ENCODE data around the gene PWWP2A.

Gene PWWP2A

DNA sequence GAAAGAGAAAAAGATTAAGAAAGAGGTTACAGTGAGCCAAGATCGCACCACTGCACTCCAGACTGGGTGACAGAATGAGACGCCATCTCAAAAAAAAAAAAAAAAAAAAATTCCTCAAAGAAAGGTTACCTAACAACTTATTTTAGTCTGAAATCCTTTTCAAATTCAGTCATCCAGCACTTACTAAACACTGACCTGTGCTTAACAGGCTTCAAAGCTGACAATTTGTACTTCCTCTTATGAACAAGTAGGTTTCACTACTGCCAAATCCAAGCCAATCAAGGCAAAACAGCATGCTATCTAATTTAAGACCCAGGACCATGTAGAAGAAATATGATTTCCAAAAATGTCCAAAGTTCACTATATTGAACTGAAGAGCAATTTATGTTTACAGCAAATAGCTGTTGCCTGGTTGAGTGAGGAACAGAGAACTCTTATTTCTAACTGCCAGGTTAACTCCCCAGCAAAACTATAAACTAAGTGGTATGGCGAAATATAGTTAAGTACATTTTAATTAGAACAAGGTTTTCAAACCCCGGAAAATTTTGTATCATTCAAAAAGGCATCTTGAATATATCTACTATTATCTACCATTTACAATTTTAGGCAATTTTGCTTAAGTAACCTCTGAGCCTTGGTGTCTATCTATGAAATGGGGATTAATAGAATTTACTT, 13.4 kb downstream of the PWWP2A start:
- Mint-ChIP-seq H3K4me1 (ENCODE audit: low read depth in 2 of 2) (peaks cover 13 to 24% of the 10 kb centered on the region in 2 donors), H3K27me3 (no peaks in the 10 kb centered on the region), H3K4me3 (no peak overlapping the region), H3K9me3 (no peaks in the 10 kb centered on the region), H3K27ac (peak overlapping the region; percentile 20 to 65), H3K36me3 (ENCODE audit: insufficient read depth) (peaks cover 60% of the 10 kb centered on the region)
- DNase-seq (no peak), ATAC-seq (replicated peaks) (no peak)

DNA sequence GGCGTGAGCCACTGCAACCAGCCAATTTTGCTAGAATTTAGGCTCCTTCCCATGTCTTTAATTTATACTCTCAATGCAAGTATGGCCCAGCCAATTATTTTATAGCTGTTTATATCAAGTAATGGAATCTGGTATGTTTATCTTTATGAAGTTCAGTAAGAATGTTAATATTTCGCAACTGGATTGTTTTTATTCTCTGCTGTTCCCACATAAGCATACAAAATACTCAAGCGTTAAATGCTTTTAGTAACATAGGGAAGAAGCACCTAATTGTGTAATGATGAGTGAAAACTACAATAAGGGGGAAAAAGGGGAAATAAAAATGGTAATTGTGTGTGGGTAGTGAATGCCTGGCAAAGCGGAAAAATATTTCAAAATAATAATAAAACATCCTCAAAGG, 21.3 kb downstream of the PWWP2A start:
- no peak overlapping the region for H3K4me3 Mint-ChIP-seq
- DNase-seq (no peak), ATAC-seq (replicated peaks) (no peak)
- peaks cover 35% of the 10 kb centered on the region for H3K36me3 Mint-ChIP-seq (ENCODE audit: insufficient read depth)
- no peaks in the 10 kb centered on the region for H3K27me3 Mint-ChIP-seq
- peak overlapping the region in 1 of 2 donors; percentile 23 for H3K27ac Mint-ChIP-seq
- H3K4me1 Mint-ChIP-seq (ENCODE audit: low read depth in 2 of 2) = peaks cover 5 to 6% of the 10 kb centered on the region in 2 donors
- no peaks in the 10 kb centered on the region for H3K9me3 Mint-ChIP-seq

DNA sequence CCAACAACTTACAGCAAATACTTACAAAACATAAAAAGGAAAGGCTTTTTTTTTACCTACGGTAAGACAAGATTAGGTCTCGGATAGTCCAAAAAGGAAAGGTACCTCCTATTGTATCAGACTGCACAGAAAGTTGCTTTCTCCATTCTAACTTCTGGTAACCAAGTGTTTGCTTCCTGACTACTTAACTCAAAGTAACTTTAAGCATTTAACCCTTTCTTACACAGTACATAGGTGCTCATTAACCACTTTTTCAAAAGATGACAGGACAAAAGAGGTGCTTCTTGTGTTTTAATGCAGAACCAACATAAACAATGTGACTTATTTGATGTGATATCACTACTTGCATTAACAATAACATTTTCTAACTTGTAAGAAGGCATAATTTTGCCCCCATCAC, 23.1 kb downstream of the PWWP2A start:
- H3K4me1 Mint-ChIP-seq (ENCODE audit: low read depth in 2 of 2) = peaks cover 3 to 5% of the 10 kb centered on the region in 2 donors

DNA sequence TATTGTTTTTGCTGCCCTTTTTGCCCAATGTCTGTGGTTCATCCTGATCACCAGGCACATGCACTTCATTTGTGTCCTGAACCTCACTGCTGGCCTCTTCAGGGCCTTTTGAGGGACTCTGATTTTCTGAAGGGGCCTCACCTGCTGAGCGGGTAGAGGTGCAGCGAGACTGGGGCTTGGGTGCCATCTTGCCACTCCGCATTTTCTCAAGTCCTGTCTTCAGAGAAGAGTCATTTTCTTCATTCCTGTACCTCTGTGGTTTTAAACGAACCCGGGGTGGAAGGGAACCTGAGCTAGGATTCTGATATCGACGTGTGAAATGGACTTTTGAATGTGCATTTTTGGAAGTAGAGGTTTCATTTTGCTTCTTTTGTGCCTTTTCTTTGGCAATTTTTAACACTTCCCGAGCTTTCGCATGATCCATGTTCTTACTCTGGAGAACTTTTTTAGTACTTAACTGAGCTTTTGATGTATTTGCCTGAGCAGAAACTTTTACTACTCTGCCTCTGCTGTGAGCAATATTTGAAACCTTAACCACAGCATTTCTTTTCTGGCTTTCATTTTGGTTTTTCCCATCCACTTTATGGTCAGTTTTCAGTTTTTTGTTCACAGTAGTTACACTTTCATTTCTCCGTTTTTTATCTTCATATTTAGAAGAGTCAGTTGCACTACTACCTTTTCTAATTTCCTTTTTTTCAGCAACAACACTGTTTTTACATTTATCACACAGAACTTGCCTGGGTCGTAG, 26.1 kb downstream of the PWWP2A start:
- no peak overlapping the region for H3K4me3 Mint-ChIP-seq
- H3K27ac Mint-ChIP-seq = no peak overlapping the region
- ATAC-seq (replicated peaks) (no peak), DNase-seq (no peak)
- H3K36me3 Mint-ChIP-seq (ENCODE audit: insufficient read depth) = peaks cover 49% of the 10 kb centered on the region
- H3K27me3 Mint-ChIP-seq = no peaks in the 10 kb centered on the region
- H3K4me1 Mint-ChIP-seq (ENCODE audit: low read depth in 2 of 2) = peaks cover 3% of the 10 kb centered on the region in 2 donors
- no peaks in the 10 kb centered on the region for H3K9me3 Mint-ChIP-seq

More for the DNA sequence above, 23.1 kb downstream of the PWWP2A start:
- DNase-seq (no peak), ATAC-seq (replicated peaks) (no peak)
- no peaks in the 10 kb centered on the region for H3K27me3 Mint-ChIP-seq
- no peaks in the 10 kb centered on the region for H3K9me3 Mint-ChIP-seq
- no peak overlapping the region for H3K4me3 Mint-ChIP-seq
- peaks cover 43% of the 10 kb centered on the region for H3K36me3 Mint-ChIP-seq (ENCODE audit: insufficient read depth)
- H3K27ac Mint-ChIP-seq = no peak overlapping the region

DNA sequence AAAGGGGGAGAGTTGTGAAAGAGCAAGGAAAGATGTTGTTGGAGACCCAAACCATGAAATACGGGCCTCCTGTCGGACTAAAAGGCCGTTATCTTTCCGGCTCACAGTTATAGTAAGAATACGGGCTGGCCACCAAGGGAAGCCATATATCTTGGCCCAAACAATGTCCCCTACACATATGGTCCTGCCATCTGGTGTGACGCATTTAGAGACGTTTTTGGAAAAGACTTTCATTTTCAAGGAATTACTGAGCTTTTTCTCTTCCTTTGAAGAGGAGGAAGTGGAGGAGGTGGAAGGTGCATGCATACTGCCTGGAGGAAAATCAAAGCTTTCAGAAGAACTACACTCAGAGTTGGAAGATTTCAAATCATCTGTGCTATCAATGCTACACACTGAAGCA, 26.7 kb downstream of the PWWP2A start:
- Mint-ChIP-seq H3K27me3 (no peaks in the 10 kb centered on the region), H3K4me3 (no peak overlapping the region), H3K4me1 (ENCODE audit: low read depth in 2 of 2) (peaks cover 0 to 4% of the 10 kb centered on the region in 2 donors), H3K27ac (no peak overlapping the region), H3K36me3 (ENCODE audit: insufficient read depth) (peaks cover 49% of the 10 kb centered on the region), H3K9me3 (no peaks in the 10 kb centered on the region)
- no peak for DNase-seq
- no peak for ATAC-seq (replicated peaks)

DNA sequence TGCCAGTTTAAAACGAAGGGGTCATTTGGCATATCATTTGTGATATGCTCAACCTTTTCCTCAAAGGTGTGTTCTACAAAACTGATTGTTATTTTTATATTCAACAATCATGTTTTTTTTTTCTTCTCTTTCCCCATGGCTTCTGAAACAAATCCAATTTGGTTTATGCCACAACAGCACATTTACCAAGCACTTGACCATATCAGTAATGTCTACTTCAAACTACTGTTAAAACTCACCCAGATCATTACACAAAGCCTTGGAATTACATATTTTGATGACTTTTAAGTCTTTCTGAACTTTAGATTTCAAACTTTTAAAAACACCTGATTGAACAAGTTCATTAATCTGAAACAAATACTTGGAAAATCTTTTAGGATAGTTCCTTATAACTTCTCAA, 29.2 kb downstream of the PWWP2A start:
- H3K4me3 Mint-ChIP-seq = no peak overlapping the region
- ATAC-seq (replicated peaks) (no peak), DNase-seq (no peak)
- no peaks in the 10 kb centered on the region for H3K27me3 Mint-ChIP-seq
- H3K4me1 Mint-ChIP-seq (ENCODE audit: low read depth in 2 of 2) = peaks cover 0 to 4% of the 10 kb centered on the region in 2 donors
- H3K9me3 Mint-ChIP-seq = no peaks in the 10 kb centered on the region
- peak overlapping the region; percentile 41 to 47 for H3K27ac Mint-ChIP-seq
- peaks cover 40% of the 10 kb centered on the region for H3K36me3 Mint-ChIP-seq (ENCODE audit: insufficient read depth)

DNA sequence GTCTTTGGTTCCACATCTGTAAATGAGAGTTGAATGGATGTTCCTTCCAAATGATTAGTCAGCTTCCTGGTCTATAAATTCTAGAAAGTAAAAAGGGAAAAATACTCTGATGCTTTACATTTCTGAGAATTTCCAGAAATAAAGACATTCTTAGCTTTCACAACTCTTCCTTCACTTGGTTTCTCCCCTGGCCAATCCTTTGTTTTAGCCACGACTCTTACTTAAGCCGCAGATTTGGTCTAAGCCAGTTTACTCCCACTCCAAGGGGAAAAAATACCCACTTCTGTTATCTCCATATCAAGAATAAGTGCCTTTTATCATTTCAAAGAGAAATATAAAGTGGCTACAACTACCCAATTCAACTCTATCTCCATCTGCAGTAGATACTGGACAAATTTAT, 29.7 kb downstream of the PWWP2A start:
- H3K4me1 Mint-ChIP-seq (ENCODE audit: low read depth in 2 of 2) = peaks cover 0 to 4% of the 10 kb centered on the region in 2 donors
- peak overlapping the region; percentile 41 to 47 for H3K27ac Mint-ChIP-seq
- DNase-seq = no peak

DNA sequence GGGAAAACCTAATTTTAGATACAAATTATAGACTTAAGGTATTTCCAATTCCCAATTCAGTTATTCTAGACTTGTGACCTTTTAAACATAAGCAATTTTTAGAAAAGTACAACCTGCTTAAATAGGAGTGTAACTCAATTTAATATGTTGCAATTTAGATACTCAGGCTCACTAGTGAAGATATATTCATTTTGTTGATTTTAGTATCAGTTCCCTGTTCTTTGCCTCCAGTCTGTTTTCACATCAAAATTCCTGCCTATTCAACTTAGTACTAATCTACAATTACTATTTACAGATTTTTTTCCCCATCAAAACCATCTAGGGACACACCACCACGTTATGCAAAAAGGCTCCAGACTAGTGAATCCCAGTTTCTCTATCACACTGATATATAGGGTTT, 30.4 kb downstream of the PWWP2A start:
- H3K4me1 Mint-ChIP-seq (ENCODE audit: low read depth in 2 of 2) = peaks cover 0 to 4% of the 10 kb centered on the region in 2 donors
- no peak for ATAC-seq (replicated peaks)
- H3K27ac Mint-ChIP-seq = no peak overlapping the region
- peaks cover 32% of the 10 kb centered on the region for H3K36me3 Mint-ChIP-seq (ENCODE audit: insufficient read depth)
- H3K9me3 Mint-ChIP-seq = no peaks in the 10 kb centered on the region
- no peak for DNase-seq
- no peaks in the 10 kb centered on the region for H3K27me3 Mint-ChIP-seq
- no peak overlapping the region for H3K4me3 Mint-ChIP-seq

More for the DNA sequence above, 29.7 kb downstream of the PWWP2A start:
- Mint-ChIP-seq H3K4me3 (no peak overlapping the region), H3K9me3 (no peaks in the 10 kb centered on the region), H3K36me3 (ENCODE audit: insufficient read depth) (peaks cover 38% of the 10 kb centered on the region), H3K27me3 (no peaks in the 10 kb centered on the region)
- no peak for ATAC-seq (replicated peaks)

DNA sequence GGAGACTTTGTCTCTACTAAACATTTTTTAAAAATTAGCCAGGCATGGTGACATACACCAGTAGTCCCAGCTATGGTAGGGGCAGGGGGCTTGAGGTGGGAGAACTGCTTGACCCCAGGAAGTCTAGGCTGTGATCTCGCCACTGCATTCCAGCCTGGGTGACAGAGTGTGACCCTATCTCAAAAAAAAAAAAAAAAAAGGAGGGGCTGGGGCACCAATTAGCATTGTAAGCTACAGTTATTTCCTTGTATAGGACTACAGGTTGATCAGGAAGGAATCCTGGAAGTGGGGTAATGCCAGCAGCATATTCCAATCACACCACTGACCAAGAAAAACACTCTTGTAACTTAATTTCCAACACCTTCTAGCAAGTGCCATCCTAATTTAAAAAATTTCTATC, 32.1 kb downstream of the PWWP2A start:
- ATAC-seq (replicated peaks) (no peak), DNase-seq (no peak)
- H3K36me3 Mint-ChIP-seq (ENCODE audit: insufficient read depth) = peaks cover 16% of the 10 kb centered on the region
- no peak overlapping the region for H3K4me3 Mint-ChIP-seq
- H3K9me3 Mint-ChIP-seq = no peaks in the 10 kb centered on the region
- H3K4me1 Mint-ChIP-seq (ENCODE audit: low read depth in 2 of 2) = peaks cover 0 to 2% of the 10 kb centered on the region in 2 donors
- H3K27me3 Mint-ChIP-seq = no peaks in the 10 kb centered on the region
- H3K27ac Mint-ChIP-seq = no peak overlapping the region

DNA sequence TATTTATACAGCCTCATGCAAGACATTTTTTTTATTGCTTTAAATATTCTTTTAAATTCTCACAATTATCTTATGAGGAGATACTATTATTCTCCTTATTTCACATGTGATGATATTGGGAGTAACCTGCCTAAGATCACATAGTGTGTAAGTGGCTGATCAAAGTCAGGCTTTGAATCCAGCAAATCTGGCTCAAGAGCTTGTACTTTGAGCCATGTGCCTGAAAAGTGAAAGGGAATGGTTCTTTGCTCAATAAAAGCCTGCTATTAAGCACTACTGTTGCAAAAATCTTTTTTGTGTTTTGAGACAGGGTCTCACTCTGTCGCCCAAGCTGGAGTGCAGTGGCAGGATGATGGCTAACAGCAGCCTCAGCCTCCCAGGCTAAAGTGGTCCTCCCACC, 35.1 kb downstream of the PWWP2A start:
- Mint-ChIP-seq H3K4me3 (no peak overlapping the region), H3K27ac (no peak overlapping the region), H3K4me1 (ENCODE audit: low read depth in 2 of 2) (peaks cover 2% of the 10 kb centered on the region in 2 donors), H3K27me3 (no peaks in the 10 kb centered on the region), H3K36me3 (ENCODE audit: insufficient read depth) (peaks cover 6% of the 10 kb centered on the region), H3K9me3 (no peaks in the 10 kb centered on the region)
- DNase-seq (no peak), ATAC-seq (replicated peaks) (no peak)

DNA sequence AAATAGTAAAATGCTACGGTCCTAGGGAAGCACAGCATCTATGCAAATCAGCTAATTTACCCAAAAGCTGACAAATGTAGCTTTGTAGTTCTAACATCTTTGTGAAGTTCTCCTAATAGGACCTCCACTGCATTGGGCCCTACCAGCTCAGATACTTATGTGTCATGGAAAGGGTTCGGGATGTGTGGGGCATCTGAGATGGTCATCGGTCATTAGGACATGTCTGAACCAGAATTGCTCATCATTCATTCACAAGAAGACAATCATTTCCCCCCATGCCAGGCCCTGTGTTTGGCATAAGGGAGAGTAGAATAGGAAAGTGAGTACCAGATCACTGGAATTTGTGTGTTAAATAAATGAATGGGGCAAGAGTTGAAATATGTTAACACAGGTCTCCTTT, 35.7 kb downstream of the PWWP2A start:
- ATAC-seq (replicated peaks) = no peak
- Mint-ChIP-seq H3K4me1 (ENCODE audit: low read depth in 2 of 2) (peaks cover 2 to 4% of the 10 kb centered on the region in 2 donors), H3K27me3 (no peaks in the 10 kb centered on the region), H3K36me3 (ENCODE audit: insufficient read depth) (peaks cover 6% of the 10 kb centered on the region), H3K4me3 (no peak overlapping the region), H3K9me3 (no peaks in the 10 kb centered on the region), H3K27ac (no peak overlapping the region)
- no peak for DNase-seq

DNA sequence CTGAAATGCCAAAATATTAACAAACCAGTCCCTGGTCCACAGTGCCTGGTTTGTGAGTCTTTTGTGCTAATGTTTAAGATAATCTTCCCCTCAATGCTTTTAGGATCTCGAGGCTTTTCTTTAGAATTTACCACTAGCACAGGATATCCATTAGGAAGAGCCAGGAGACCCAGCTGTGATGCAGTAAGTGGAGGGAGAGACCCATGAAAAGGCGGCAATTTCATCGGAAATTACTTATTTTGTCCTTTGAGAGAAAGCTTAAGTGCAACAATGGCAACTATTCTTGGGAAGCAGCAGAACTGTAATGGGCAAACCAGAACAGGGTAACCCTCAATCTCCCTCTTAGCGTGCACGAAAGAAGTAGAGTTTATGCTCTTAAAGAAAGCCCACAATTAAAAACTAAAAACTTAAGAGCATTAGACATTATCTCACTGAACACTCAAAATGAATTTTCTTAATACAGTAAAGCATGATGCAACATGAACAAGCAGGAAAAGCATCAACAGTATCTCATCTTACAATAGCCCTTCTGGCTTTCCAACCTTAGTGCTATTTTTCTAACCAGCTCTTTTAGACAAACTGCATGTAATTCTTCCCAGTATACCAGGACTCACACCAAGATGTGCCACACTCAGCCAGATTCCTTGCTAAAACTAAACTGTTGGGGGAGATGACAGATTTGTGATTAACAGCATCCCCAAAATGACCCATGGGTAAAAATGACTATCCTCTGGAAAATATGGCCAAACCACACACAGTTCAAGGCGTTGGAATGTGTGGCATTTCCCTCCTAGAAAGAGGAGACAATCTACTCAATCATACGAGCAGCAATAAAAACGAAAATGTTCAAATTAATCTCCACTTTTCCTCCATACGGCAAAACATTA, 36.4 kb downstream of the PWWP2A start:
- ATAC-seq (replicated peaks) (no peak), DNase-seq (no peak)
- no peak overlapping the region for H3K27ac Mint-ChIP-seq
- no peaks in the 10 kb centered on the region for H3K9me3 Mint-ChIP-seq
- peaks cover 0 to 4% of the 10 kb centered on the region in 2 donors for H3K4me1 Mint-ChIP-seq (ENCODE audit: low read depth in 2 of 2)
- H3K36me3 Mint-ChIP-seq (ENCODE audit: insufficient read depth) = peaks cover 6% of the 10 kb centered on the region
- no peaks in the 10 kb centered on the region for H3K27me3 Mint-ChIP-seq
- no peak overlapping the region for H3K4me3 Mint-ChIP-seq

DNA sequence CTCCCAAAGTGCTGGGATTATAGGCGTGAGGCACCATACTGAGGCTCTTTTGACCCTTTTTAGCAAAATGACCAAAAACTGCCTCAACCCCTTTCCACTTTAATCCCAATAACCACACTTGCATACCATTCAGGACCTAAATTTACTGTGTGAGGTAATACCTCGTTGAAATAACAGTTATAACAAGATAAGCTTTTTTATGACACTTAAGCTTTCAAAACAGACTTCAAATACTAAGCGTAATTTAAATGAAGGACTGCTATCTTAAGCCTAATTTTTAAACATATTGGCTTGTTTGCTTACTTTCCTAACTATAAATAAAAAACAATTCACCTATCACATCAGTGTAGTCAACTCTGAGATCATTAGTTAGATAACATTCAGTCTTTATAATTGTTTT, 37.8 kb downstream of the PWWP2A start:
- no peak overlapping the region for H3K4me3 Mint-ChIP-seq
- no peaks in the 10 kb centered on the region for H3K9me3 Mint-ChIP-seq
- no peaks in the 10 kb centered on the region for H3K27me3 Mint-ChIP-seq
- H3K27ac Mint-ChIP-seq = no peak overlapping the region
- H3K4me1 Mint-ChIP-seq (ENCODE audit: low read depth in 2 of 2) = peaks cover 0 to 4% of the 10 kb centered on the region in 2 donors
- no peak for ATAC-seq (replicated peaks)
- peaks cover 10% of the 10 kb centered on the region for H3K36me3 Mint-ChIP-seq (ENCODE audit: insufficient read depth)
- no peak for DNase-seq

Measured in effector memory CD8-positive, alpha-beta T cell (primary cell).